Mononuclear cell (primary cell): ENCODE results near the gene MCOLN1. TPM values are rescaled to one million over a fixed set of nuclear protein-coding genes. Genes with fewer than 3 reads are reported as not detected.

ENCODE experiments used
- H3K27me3 ChIP-seq: 2 replicates; pipeline ENCODE4 v1.6.0; 2011; ENCODE audit warnings: low read length, control low read depth; ENCODE audit not compliant: insufficient read depth
- H3K4me1 ChIP-seq: 2 replicates; pipeline ENCODE4 v1.5.1; 2011; ENCODE audit warnings: mild to moderate bottlenecking, low read length, control low read depth; ENCODE audit not compliant: insufficient read depth
- H3K4me3 ChIP-seq: 2 replicates; pipeline ENCODE4 v1.5.1; 2011; ENCODE audit warnings: mild to moderate bottlenecking, low read length, moderate library complexity
- H3K9me3 ChIP-seq: 2 replicates; pipeline ENCODE4 v1.5.1; 2011; ENCODE audit warnings: low read depth, mild to moderate bottlenecking, control low read depth, low read length
- total RNA-seq: library from RNA; depleted of rRNA; stranded (reverse); fragments of >200 nt; gene quantifications from one replicate; pipeline ENCODE4 v1.2.3, GENCODE V29; 2012

MCOLN1 gene
- total RNA-seq: 7.9 TPM

DNA sequence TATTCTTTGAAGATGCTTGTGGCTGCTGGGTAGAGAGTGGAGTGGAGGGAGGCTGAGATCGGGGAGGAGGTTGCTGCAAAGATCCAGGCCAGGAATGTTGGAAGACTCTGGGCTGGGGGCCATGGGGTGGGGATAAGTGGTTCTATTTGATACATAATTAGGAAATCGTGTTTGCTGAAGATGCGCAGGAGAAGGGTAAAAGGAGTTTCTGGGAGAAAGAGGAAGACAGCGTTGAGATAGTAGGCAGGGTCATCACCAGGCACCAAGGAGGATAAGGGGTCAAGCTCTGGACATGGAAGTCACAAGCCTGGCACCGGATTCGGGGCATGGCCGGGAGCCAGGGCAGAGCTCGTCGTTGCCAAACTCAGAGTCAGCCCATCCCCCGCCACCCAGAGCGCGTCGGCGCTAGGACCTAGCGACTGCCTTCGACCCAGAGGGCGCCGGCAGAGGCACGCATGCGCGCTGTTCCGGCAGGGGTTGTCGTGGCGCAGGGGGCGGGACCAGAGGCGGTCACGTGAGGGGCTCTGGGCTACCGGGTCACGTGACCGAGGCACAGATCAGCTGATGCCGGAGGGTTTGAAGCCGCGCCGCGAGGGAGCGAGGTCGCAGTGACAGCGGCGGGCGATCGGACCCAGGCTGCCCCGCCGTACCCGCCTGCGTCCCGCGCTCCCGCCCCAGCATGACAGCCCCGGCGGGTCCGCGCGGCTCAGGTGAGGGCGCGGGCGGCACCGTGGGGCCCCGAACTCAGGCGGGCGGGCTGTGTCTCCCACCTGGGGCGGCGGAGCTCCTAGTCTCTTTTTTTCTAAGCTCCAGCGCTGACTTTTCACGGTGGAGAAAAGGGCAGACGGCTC, at the start of gene MCOLN1:
MCOLN1 (plus strand) TSS at position 553 of the 851 bp plus-strand sequence; CDS start at position 680, 127 bp downstream.
- Histone ChIP-seq H3K9me3 (no peaks in the 10 kb centered on the region), H3K4me3 (peak within 1 kb of the TSS; percentile 54), H3K27me3 (no peaks in the 10 kb centered on the region), H3K4me1 (peaks cover 18% of the 10 kb centered on the region)

DNA sequence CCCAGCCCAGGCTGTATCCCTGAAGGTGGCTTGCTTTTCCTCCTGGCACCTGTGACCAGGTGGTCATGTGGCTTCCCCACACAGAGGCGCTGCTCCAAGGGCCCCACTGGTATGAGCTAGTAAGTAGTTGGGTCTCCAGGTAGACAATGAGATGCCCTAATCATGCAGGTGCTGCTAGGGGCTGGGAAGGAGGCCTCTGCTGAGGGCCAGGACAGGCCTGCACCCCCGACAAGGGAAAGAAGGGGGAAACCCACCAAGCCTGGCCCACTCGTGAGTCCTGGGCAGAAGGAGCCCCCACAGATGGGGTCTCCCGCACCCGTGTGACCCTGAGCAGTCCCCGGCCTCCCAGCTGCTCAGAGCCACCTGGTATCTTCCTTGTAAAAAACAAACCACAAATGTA, 46.8 kb upstream of the MCOLN1 start:
- no peak overlapping the region for H3K4me3 ChIP-seq
- H3K9me3 ChIP-seq: no peaks in the 10 kb centered on the region
- H3K27me3 ChIP-seq: no peaks in the 10 kb centered on the region
- H3K4me1 ChIP-seq: peaks cover 19% of the 10 kb centered on the region

DNA sequence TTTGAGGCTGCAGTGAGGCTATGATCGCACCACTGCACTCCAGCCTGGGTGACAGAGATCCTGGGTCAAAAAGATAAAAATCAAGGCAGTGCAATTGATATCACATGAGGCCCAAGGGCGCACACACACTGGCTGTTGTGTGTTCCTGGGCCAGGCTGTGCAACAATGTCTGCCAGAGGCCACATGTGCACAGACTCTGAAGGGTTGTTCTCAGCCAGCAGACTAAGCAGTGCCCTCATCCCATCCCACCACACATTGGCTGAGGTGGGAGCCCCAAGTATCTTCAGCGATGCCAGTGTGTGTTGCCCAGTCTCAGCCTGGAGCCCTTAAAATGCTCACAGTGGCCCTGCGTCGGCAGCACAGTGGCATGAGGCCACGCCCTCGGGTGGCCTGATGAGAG, 46.2 kb upstream of the MCOLN1 start:
- Histone ChIP-seq H3K4me1 (peaks cover 19% of the 10 kb centered on the region), H3K9me3 (no peaks in the 10 kb centered on the region), H3K27me3 (no peaks in the 10 kb centered on the region)

DNA sequence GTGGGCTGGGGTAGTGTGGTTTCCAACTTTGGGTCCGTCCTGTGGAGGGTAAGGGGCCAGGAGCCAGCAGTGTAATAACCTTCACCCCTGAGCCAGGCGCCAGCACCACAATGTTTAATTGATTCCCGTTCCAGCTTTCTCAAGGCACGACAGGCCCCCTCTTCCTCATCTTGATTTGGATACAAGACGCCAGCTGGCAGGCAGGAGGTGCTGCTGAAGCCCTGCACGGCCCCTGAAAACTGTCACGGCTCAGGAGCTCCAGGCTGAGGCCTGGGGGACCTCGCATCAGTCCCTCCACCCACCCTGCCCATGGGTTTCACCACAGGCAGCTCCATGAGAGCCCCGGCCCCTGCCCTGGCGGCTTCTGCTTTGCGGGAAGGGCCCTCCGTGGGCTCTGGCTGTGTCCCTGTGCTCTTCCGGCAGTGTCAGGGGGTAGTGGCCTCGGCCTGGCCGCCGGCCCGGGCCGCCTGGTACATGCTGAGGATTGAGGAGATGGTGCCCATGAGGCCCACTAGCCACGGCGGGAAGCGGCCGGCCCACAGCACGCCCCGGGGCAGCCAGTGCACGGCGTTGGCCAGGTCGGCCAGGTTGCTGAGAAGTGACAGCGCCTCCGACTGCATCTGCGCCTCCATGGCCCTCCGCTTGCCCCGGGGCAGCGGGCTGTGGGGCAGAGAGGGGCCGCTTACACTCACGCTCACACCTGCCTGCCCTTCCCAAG, 45.5 kb upstream of the MCOLN1 start:
- Histone ChIP-seq H3K4me1 (peaks cover 16% of the 10 kb centered on the region), H3K27me3 (no peaks in the 10 kb centered on the region), H3K9me3 (no peaks in the 10 kb centered on the region), H3K4me3 (no peak overlapping the region)

More for the DNA sequence above, 46.2 kb upstream of the MCOLN1 start:
- no peak overlapping the region for H3K4me3 ChIP-seq

DNA sequence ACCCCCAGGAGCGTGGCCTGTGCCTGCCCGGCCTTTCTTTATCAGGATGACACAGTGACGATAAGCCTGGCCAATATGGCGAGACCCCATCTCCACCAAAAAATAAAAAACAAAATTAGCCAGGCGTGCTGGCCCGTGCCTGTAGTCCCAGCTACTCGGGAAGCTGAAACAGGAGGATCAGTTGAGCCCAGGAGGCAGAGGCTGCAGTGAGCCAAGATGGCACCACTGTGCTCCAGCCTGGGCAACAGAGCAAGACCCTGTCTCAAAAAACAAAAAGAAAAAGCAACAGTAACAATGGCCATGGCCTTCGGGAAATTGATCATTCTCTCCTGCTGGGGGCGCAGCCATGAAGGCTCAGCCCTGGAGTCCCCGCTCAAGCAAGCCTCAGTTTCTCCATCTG, 44.7 kb upstream of the MCOLN1 start:
- no peaks in the 10 kb centered on the region for H3K27me3 ChIP-seq
- H3K9me3 ChIP-seq: no peaks in the 10 kb centered on the region
- no peak overlapping the region for H3K4me3 ChIP-seq
- H3K4me1 ChIP-seq: peaks cover 7% of the 10 kb centered on the region

DNA sequence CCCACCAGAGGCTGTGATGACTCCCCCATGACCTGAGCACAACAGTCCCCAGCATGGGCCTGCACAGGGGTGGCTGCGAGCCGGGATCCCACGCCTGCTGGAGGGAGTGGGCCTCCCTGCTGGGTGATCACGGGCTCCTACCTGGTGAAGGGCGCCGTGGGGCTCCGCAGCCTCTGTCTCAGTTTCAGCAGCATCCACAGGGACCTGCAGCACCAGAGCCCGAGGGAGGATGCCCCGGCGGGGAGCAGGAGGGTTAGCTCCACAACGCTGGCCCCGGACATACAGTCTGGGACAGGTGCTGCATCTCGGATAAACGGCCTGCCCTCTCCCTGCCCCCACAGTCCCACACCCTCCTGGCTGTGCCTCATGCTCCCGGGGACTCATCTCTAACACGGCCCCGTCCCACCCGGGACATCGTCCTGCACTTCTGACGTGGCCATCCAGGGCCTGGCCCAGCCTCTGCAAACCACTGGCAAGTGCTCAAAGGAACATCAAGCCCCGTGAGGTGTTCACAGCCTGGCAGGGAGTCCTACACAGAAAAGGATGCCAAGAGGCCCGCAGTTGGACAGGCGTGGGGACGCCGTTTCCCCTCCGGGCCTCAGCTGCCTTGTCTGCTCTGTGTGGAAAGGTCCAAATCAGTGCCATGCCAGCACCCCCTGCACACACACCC, 44.1 kb upstream of the MCOLN1 start:
- H3K27me3 ChIP-seq: no peaks in the 10 kb centered on the region
- no peak overlapping the region for H3K4me3 ChIP-seq
- peaks cover 5% of the 10 kb centered on the region for H3K4me1 ChIP-seq
- no peaks in the 10 kb centered on the region for H3K9me3 ChIP-seq

DNA sequence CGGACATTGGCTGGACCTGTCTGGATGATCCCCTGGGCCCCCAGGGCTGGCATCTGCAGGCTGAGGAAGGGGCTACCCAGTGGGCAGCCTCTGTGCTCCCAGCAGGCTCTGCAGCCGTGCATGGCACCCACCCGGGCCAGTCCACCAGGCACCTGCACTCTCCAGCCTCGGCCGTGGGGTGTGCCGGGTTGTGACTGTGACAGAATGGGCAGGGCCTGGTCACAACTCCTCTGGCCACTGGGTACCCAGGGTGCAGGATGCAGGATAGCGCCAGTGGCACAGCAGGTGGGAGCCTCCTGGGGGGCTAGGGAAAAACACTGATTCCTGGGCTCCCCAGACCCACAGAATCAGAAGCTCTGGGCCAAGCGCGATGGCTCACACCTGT, 43.6 kb upstream of the MCOLN1 start:
- Histone ChIP-seq H3K9me3 (no peaks in the 10 kb centered on the region), H3K27me3 (no peaks in the 10 kb centered on the region), H3K4me1 (peaks cover 9% of the 10 kb centered on the region), H3K4me3 (no peak overlapping the region)

DNA sequence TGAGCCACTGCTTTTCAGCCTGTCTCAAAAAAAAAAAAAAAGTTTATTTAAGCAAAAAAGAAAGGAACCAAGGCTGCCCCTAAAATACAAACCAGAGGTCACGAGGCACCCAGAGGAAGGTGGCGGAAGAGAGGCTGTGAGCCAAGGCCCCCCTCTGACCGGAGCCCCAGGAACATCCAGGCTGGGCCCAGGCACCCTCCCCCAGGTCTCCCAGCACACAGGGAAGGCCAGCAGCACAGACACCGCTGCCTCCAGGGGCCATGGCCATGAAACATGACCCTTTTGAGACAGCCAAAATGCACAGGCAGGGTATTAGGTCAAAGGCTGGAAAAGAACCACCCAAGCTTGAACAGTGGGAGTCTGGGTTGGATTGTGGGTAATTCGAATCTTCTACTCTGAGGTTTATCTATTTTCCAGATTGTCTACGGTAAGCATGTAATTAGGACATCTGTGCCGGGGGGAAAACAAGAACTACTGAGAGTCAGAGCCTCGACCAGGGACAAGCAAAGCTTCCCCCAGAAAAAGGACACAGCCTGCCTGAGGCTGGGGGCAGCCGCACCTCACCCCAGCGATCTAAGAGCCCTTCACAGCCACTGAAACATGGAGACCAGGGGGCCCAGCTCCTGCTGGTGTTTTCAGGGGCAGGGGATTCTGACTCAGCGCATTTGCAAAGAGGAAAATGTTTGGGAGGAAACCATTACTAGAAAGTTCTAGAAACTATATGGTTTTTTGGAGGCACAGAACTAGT, 42.0 kb upstream of the MCOLN1 start:
- no peaks in the 10 kb centered on the region for H3K9me3 ChIP-seq
- no peaks in the 10 kb centered on the region for H3K27me3 ChIP-seq
- peaks cover 9% of the 10 kb centered on the region for H3K4me1 ChIP-seq
- H3K4me3 ChIP-seq: no peak overlapping the region

DNA sequence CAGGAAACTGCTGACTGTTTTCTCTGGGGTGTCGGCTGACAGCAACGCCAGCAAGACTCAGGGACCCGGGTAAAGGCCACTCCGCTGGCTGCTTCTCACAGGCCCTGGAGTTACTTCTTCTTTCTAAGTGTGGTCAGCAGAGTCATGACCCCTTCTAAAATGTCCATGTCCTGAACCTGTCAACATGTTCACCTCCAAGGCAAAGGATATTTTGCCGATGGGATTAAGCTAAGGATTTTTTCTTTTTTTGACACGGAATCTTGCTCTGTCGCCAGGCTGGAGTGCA, 41.5 kb upstream of the MCOLN1 start:
- H3K4me1 ChIP-seq: peaks cover 9% of the 10 kb centered on the region
- no peaks in the 10 kb centered on the region for H3K9me3 ChIP-seq
- no peak overlapping the region for H3K4me3 ChIP-seq
- H3K27me3 ChIP-seq: no peaks in the 10 kb centered on the region

DNA sequence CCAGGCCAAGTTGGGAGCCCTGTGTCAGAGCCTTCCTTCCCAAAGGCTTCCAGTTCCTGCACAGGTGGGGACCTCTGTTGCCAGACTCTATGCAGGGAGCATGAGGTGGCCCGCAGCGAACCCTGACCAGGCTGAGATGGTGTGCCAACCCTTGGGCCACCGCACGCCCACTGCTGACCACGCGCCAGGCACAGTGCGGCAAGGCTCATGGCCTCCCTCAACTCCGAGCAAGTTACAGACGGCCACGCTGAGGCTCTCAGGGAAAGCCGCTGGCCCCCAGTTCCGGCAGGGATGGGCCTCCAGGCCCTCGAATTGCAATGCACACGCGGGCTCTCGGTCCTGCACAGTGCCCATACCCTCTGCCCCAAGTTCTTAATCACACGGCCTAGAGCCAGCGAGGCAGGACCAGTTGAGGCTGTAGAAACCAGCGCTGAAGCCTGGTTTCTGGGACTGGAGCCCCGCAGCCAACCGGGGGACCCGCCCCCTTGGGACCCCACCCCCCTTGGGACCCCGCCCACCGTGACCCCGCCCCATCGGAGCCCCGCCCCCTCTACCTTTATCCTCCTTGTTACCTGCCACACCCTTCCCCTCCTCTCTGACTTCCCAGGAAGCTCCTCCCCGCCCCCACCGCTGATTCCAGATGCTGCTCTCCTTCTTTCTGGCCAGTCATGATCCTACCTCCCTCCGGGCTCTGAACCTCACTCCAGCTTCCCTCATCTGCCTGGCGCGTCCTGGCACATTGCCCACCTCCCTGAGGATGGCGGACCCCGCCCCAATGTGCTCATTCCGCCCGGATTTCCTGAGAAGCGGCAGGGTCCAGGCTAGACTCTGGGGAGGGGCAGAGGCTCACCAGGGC, 39.6 kb upstream of the MCOLN1 start:
- Histone ChIP-seq H3K4me3 (no peak overlapping the region), H3K4me1 (peaks cover 9% of the 10 kb centered on the region), H3K9me3 (no peaks in the 10 kb centered on the region), H3K27me3 (no peaks in the 10 kb centered on the region)

DNA sequence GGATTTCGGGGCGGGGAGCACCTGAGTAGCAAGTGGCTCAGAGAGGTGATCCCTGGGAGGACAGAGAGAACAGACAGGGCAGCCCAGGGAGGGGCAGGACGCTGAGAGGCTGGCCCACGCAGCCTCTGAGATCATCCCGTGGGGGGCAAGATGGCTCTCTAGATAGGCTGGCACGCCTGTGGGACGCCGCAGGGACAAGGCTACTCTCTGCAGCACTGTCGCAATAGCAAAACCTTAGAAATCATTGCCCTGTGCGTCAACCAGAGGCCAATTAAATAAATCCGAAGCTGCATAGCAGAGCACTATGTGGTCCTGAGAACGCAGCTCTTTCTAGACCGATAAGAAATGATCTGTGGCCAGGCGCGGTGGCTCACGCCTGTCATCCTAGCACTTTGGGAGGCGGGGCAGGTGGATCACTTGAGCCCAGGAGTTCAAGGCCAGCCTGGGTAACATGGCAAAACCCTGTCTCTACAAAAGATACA, 38.7 kb upstream of the MCOLN1 start:
- peaks cover 16% of the 10 kb centered on the region for H3K4me1 ChIP-seq

DNA sequence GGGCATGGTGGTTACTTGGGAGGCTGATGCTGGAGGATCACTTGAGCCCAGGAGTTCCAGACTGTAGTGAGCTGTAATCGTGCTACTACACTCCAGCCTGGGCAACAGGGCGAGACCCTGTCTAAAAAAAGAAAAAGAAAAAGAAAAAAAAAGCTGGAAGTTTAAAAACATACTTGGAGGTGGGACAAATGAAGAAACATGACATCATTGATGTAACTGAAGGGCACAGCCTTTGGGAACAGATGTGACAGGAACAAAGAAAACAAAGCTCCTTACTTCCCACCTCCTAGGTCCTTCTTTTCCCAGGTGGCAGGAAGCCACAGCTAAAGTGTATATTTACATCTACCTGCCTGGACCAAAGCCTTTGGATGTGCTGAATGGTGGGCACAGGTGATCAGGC, 35.5 kb upstream of the MCOLN1 start:
- H3K4me3 ChIP-seq: no peak overlapping the region
- H3K4me1 ChIP-seq: peaks cover 43% of the 10 kb centered on the region
- no peaks in the 10 kb centered on the region for H3K27me3 ChIP-seq
- H3K9me3 ChIP-seq: no peaks in the 10 kb centered on the region

More for the DNA sequence above, 38.7 kb upstream of the MCOLN1 start:
- Histone ChIP-seq H3K4me3 (no peak overlapping the region), H3K9me3 (no peaks in the 10 kb centered on the region), H3K27me3 (no peaks in the 10 kb centered on the region)

DNA sequence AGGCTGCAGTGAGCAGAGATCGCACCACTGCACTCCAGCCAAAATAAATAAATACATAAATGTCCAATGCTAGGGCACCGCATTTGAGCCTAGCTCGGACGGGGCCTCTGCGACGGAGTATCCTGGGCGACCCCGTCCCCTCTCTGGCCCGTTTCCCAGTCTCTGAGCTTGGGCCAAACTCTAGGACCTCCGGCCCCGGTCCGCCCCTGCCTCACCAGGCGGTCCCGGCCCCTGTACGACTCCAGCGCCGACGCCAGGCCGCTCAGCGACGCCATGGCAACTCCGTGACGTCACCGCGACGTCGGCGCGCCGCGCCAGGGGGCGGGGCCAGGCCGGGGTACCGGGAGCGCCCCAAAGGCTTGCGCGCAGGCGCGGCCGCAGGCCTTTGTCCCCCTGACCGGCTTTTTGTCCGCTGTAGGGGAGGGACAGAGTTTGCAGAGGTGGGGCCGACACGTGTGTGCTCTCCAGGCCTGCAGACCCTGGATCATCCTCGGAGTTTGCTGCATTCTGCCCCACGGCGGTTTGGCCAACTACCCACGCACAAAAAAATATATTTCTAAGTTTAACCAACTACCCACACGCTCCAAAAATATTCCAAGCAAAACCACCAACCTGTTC, 33.6 kb upstream of the MCOLN1 start, which contains the start of gene PEX11G:
PEX11G (minus strand) TSS at position 300 of the 618 bp plus-strand sequence; CDS start at position 275, 25 bp downstream.
- H3K27me3 ChIP-seq: no peaks in the 10 kb centered on the region
- H3K4me1 ChIP-seq: peaks cover 50% of the 10 kb centered on the region
- H3K4me3 ChIP-seq: peak within 1 kb of the TSS; percentile 52
- H3K9me3 ChIP-seq: no peaks in the 10 kb centered on the region
